Measurements from ENCODE around the gene NR2C1.
"Not testable (repeated sequence)": the region's sequence is repeated elsewhere in the genome, so short reads cannot be mapped to it uniquely, and the experiment has no call there.

The NR2C1 gene

DNA sequence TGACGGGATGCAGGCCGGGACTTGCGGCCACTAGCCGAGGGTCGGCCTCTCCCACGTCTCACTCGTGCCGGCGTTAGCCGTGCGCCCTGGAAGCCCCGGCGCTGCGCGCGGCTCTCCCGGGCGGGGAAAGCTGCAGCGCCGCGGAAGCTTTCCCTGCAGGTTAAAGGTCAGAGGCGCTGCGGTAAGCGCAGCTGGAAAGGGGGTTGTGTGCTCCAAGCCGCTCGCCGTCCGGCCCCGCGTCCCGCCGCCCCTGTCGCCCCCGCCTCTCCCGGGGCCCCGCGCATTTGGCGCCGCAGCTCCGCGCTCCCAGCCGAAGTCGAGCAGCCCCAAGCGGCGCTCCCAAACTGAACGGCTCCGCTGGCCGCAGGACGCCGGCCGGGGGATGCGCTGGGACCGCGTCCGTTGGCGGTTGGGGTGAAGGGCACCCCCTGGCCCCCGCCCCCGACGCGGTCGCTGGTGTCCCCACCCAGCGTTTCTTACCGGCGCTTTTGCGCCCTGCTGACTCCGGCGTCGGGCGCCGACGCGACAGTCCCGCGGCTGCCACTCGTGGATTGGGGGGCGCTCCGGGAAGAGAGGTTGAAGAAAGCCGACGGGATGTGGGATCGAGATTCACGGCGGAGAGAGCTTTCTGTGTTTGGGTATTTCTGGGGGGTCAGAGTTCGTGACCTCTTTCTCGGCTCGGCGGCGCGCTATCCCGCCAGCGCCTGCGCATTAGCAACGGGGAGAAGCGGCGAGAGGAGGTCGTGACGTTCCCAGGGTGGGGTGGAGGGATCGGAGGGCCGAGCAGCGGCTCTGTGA lies at the start of gene NR2C1:
Gene NR2C1 (minus strand): TSS at position 719 of the 798 bp plus-strand sequence. CDS start 6,234 bp downstream, outside the sequence.
- no peak for DNase-seq

- DNase-seq = no peak
Observed at GRCh38 chr12:95118788-95119179, 45.4 kb upstream of the NR2C1 start.

DNA sequence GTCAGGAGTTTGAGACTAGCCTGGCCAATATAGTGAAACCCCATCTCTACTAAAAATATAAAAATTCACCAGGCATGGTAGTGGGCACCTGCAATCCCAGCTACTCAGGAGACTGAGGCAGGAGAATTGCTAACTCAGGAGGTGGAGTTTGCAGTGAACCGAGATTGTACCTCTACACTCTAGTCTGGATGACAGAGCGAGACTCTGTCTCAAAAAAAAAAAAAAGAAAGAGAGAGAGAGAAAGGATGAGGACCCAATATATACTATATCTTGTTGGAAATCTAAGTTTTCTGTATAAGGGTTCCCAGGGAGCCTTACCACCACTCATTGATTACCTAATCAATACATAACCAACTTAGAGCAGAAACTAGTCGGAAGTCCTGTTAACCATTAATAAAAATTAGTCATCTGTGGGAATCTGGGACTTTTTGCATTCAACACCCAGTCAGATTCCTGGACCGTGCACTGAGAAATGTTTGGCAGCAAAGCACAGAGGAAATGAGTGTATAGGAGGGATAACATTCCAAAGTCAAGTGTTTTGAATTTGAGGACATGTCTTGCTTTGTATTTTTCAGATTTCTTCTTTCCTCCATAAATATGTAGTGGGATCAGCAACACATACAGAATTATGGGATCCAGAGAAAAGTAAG lies 44.8 kb upstream of the NR2C1 start:
- DNase-seq = no peak

- no peak for DNase-seq
Observed at GRCh38 chr12:95117178-95117599, 43.8 kb upstream of the NR2C1 start.

DNA sequence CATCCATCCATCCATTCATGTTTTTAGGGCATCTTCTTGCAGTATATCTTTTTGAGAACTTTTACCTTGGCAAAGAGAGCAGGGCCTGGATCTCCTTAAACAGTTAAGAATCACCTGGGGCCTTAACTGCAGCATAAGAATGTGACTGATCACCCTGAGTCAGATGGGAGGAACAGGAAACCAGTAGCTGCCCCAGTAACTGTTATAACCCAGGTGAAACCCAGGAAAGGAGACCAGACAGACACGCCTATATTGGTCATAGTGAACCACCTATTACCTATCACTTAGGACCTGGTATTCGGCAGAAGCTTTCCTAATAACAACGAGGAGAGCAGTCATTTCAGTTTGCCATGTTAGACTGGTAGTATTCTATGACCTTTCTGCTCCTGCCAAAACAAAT lies 43.4 kb upstream of the NR2C1 start:
- DNase-seq = no peak

- DNase-seq = no peak
Observed at GRCh38 chr12:95116341-95116740, 42.9 kb upstream of the NR2C1 start.

DNA sequence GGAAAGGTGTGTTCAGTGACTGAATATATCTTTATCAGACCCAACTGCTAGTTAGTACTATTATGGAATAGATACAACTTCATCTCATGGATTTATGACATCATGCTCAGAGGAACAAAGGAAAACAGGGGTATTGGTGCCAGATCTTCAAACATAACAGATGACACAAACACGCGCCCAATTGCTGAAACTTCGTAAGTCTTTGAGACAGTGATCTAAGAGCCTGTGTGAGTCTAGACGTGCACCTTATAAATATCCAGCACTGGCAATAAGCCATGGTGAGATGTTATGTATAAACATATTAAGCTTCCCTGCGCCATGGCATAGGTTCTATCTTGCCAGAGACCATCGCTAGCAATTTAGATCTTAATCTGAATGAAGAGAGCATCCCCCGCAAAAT lies 42.2 kb upstream of the NR2C1 start:
- no peak for DNase-seq

- no peak for DNase-seq
Observed at GRCh38 chr12:95114766-95115405, 41.5 kb upstream of the NR2C1 start.

DNA sequence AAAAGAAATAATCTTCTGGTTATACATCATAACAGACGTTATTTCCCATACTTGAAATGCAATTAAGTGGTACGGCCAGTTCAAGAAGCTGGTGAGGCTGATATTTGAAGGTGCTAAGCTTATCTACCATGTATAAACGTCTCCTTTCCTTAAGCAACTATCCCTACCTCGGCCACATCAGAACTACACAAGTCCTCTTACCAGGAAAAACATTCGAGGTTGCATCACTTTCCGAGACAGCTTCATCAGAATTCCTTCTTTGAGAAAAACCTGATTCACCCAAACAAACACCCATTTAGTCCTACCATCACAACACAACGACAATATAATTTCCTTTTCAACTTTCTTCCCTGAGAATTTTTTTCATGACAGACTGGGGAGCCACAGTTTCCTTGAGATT lies 33.9 kb upstream of the NR2C1 start:
- DNase-seq = no peak

- no peak for DNase-seq
Observed at GRCh38 chr12:95105540-95105939, 32.1 kb upstream of the NR2C1 start.

- no peak for DNase-seq
Observed at GRCh38 chr12:95104919-95105452, 31.6 kb upstream of the NR2C1 start.

DNA sequence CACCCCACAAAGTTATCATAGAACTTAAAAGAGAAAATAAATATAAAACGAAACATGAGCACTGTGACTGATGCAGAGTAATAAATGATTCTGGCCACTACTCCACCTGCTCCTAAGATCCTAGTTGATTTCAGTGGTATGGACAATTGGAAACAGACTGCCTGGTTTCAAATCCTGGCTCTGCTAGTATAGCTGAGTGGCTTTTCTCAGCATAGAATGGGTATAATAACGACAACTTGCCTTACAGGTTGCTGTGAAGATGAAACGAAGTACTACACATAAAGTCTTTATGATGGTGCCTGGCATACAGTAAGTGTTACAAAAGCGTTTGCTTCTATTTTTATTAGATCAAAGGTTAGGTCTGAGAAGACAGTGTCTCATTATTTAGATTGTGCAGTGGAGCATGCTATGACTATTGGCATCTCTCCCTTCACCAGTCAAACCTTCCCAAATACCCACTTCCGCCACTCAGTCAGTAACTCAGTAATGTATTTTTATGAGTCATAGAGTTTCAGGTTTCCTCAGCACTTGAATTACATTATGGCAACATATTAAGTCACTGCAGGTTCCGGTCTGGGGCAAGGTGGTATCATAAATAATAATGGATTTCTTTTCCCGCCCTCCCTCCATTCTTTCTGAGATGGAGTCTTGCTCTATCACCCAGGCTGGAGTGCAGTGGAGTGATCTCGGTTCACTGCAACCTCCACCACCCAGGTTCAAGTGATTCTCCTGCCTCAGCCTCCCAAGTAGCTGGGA lies 29.7 kb upstream of the NR2C1 start:
- no peak for DNase-seq

DNA sequence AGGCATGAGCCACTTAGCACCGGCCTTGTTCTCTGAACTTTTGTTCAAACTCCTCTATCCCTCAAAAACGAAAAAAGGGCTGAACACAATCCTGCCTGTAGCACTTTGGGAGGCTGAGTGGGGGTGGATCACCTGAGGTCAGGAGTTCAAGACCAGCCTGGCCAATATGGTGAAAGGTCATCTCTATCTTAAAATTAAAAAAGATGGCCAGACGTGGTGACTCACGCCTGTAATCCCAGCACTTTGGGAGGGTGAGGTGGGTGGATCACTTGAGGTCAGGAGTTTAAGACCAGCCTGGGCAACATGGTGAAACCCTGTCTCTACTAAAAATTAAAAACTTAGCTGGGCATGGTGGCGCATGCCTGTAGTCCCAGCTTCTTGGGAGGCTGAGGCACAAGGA lies 28.5 kb upstream of the NR2C1 start:
- DNase-seq = not testable (repeated sequence)

- DNase-seq = no peak
Observed at GRCh38 chr12:95100264-95101190, 27.1 kb upstream of the NR2C1 start.

DNA sequence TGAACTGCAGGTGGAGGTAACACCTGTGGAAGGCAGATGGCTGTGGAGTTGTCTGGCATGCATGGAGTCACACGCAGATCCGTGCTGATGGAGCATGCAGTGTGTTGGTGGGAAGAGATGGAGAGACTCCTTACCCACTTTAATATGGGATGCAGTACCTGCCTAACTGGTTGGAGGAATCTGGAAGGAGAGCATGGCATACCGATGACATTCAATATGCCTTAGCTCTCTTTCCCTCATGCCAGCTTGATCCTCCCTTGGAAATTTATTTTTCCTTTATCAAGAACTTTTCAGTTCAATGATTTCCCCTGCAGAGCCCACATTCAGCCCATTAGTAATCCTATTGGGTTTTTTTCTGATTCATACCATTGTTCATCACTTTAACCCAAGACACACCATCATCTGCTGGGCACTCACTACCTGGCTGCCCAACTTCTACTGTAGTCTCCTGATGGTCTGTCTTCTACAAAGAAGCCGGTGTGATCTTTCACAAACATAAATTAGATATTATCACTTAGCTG lies 25.9 kb upstream of the NR2C1 start:
- no peak for DNase-seq

DNA sequence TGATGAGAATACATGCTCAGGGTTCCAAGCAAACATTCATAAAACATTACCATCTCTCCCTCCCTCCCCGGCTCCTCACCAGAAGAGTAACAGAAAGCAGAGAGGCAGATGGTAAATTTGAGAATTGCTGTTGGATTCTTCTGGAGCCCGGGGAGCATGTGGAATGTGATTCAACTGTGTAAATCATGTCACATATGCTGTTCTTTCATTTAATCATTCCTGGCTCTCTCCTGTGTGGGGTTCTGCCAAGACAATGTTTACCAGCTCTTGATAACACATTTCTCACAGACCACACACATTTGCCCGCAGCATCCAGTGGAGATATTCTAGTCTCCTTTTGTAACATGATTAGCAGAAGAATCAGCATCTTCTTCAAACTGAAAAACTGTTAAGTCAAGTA lies 23.4 kb upstream of the NR2C1 start:
- no peak for DNase-seq

DNA sequence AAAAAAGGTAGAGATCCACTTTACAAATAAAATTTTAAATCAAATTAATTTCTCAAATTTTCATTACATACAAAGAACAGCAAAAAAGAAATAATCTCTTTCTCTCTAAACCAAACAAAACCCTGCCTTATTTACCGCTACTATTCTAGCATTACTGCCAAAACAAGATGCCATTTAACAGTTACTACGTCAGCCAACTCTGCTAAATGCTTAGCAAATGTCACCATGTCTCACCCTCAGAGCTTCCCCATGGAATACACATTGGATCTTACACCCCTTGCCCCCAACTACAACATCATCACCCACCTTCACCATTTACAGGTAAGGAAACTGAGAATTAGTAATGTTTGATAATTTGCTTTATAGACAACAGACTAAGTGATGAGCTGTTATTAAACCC lies 23.0 kb upstream of the NR2C1 start:
- DNase-seq = no peak

DNA sequence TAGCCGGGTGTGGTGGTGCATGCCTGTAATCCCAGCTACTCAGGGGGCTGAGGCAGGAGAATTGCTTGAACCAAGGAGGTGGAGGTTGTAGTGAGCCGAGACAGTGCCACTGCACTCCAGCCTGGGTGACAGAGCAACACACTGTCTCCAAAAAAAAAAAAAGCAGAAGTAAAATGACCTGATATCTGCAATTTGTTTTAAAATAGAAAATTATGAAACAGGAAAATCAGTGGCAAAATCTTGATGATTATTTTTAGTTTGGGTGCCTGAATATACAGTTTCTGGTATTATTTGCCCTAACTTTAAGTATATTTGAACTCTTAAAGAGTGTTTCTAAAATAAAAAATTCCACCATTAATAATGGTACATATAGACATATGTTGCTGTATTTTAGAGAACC lies 22.4 kb upstream of the NR2C1 start:
- not testable (repeated sequence) for DNase-seq

GRCh38 chr12:95089462-95089861 lies 16.0 kb upstream of the NR2C1 start:
- no peak for DNase-seq

- no peak for DNase-seq
Observed at GRCh38 chr12:95088379-95088778, 15.0 kb upstream of the NR2C1 start.

GRCh38 chr12:95085612-95086011 lies 12.2 kb upstream of the NR2C1 start:
- no peak for DNase-seq

GRCh38 chr12:95083938-95084337 lies 10.5 kb upstream of the NR2C1 start:
- DNase-seq = no peak

Data from NCI-H1048 (cell line).